Measurements from ENCODE around the gene RASSF10. TPM values are rescaled to one million over a fixed set of nuclear protein-coding genes. Genes with fewer than 3 reads are reported as not detected.
A peak's percentile ranks its signal among the peaks of the same experiment; 100 is the strongest.

RASSF10 gene
- polyA plus RNA-seq (0.34 TPM in 1 of 2 replicates, not detected in the other), polyA minus RNA-seq (0.24 and 0.35 TPM in 2 replicates)

DNA sequence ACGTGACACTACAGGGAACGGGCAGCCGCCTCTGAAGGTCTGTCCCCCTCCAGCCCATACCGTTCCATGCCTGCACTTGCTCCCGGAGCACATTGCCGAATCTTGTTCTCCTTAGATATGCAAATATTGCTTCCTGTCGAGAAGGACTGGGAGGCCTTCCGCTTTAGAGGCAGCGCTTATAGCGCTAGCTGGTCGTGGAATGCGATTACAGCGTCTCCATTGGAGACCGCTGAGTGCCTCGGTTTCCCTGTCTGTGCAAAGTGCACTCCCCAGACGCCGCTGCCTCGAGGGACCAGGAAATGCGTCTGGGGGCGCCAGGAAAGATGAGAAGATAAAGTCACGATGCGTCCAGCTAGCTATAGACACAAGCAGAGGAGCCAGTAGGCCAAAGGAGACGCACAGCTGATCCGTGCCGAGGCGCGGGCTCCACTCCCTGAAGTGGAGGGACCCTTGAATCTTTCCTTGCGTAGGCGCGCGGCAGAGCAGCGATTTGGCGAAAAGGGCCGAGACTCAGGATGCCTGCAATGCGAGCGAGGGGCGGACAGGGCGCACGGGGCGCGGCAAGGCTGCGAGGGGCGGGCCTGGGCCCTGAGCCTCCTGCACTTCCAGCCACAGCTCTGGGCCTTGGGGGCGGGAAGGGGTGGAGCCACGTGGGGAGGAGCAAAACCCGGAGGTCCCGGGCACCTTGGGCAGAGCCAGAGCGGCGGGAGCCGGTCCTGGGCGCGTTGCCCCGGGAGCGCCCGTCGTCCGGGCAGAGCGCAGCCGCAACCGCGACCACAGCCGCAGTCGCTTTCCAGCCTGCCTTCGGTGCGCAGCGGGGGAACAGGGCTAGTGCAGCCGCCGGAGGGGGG is at the start of gene RASSF10:
TSS of gene RASSF10 (plus strand) at position 692 of the 851 bp plus-strand sequence. CDS start 261 bp downstream, outside the sequence.
- Histone ChIP-seq H3K4me3 (ENCODE audit: low read length) (peak within 1 kb of the TSS; percentile 72), H3K9ac (ENCODE audit: low read length) (peak within 1 kb of the TSS; percentile 40), H3K27me3 (ENCODE audit: insufficient read depth, low read depth, low read length) (peaks cover 49% of the 10 kb centered on the region), H3K27ac (ENCODE audit: low read length) (no peak within 1 kb of the TSS), H3K4me2 (ENCODE audit: low read length) (peak within 1 kb of the TSS; percentile 4), H2AFZ (ENCODE audit: low read depth, low read length) (no peak within 1 kb of the TSS), H3K9me2 (ENCODE audit: insufficient read depth, low read length) (no peaks in the 10 kb centered on the region), H4K20me1 (ENCODE audit: insufficient read depth) (no peaks in the 10 kb centered on the region), H3K9me3 (ENCODE audit: low read length) (no peaks in the 10 kb centered on the region), H3F3A (ENCODE audit: insufficient read depth, low read length, poor library complexity, severe bottlenecking) (no peaks in the 10 kb centered on the region), H3K79me2 (replicated peaks; ENCODE audit: insufficient read depth, low read length) (no peaks in the 10 kb centered on the region), H3K36me3 (ENCODE audit: insufficient read depth, low read length) (no peaks in the 10 kb centered on the region)
- TF ChIP-seq CTCF (IDR thresholded peaks at IDR 0.05; ENCODE audit: poor library complexity, severe bottlenecking): no peak
- no peak for TF ChIP-seq POLR2AphosphoS5 (IDR thresholded peaks at IDR 0.05)
- TF ChIP-seq TAF1 (IDR thresholded peaks at IDR 0.05; ENCODE audit: low read depth): no peak
- TF ChIP-seq SMC3 (conservative IDR thresholded peaks at IDR 0.05; ENCODE audit: poor library complexity): no peak
- no peak for TF ChIP-seq REST (IDR thresholded peaks at IDR 0.05; ENCODE audit: borderline replicate concordance)
- no peak for TF ChIP-seq EP300 (conservative IDR thresholded peaks at IDR 0.05; ENCODE audit: poor library complexity, severe bottlenecking)
- no peak for TF ChIP-seq MXI1 (conservative IDR thresholded peaks at IDR 0.05; ENCODE audit: poor library complexity, severe bottlenecking)
- TF ChIP-seq RAD21 (conservative IDR thresholded peaks at IDR 0.05): no peak
- no peak for TF ChIP-seq EZH2 (IDR thresholded peaks at IDR 0.05; ENCODE audit: borderline replicate concordance, insufficient read depth, low read length, poor library complexity, severe bottlenecking)

GRCh38 chr11:12961615-12962014 is 47.5 kb upstream of the RASSF10 start:
- Histone ChIP-seq H3K79me2 (replicated peaks; ENCODE audit: insufficient read depth, low read length) (no peaks in the 10 kb centered on the region), H3K36me3 (ENCODE audit: insufficient read depth, low read length) (no peaks in the 10 kb centered on the region), H3K27ac (ENCODE audit: low read length) (no peak overlapping the region), H3F3A (ENCODE audit: insufficient read depth, low read length, poor library complexity, severe bottlenecking) (no peaks in the 10 kb centered on the region), H3K9ac (ENCODE audit: low read length) (no peak overlapping the region), H3K9me2 (ENCODE audit: insufficient read depth, low read length) (no peaks in the 10 kb centered on the region), H3K4me2 (ENCODE audit: low read length) (no peak overlapping the region), H3K9me3 (ENCODE audit: low read length) (no peaks in the 10 kb centered on the region), H3K27me3 (ENCODE audit: insufficient read depth, low read depth, low read length) (no peaks in the 10 kb centered on the region), H4K20me1 (ENCODE audit: insufficient read depth) (no peaks in the 10 kb centered on the region), H3K4me3 (ENCODE audit: low read length) (no peak overlapping the region), H2AFZ (ENCODE audit: low read depth, low read length) (no peak overlapping the region)
- no peak for TF ChIP-seq POLR2AphosphoS5 (IDR thresholded peaks at IDR 0.05)
- no peak for TF ChIP-seq SMC3 (conservative IDR thresholded peaks at IDR 0.05; ENCODE audit: poor library complexity)
- TF ChIP-seq RAD21 (conservative IDR thresholded peaks at IDR 0.05): no peak
- no peak for TF ChIP-seq TAF1 (IDR thresholded peaks at IDR 0.05; ENCODE audit: low read depth)
- TF ChIP-seq EP300 (conservative IDR thresholded peaks at IDR 0.05; ENCODE audit: poor library complexity, severe bottlenecking): no peak
- no peak for TF ChIP-seq REST (IDR thresholded peaks at IDR 0.05; ENCODE audit: borderline replicate concordance)
- peak; percentile 14 for TF ChIP-seq CTCF (IDR thresholded peaks at IDR 0.05; ENCODE audit: poor library complexity, severe bottlenecking)

Measured in neural cell (in vitro differentiated cells).